AML-193 (cell line): Measurements from ENCODE around the gene MTHFD1L.
"Not testable (repeated sequence)": the region's sequence is repeated elsewhere in the genome, so short reads cannot be mapped to it uniquely, and the experiment has no call there.

Source experiments
- DNase-seq, 2 experiments: peaks; one replicate each; lab custom pipeline; 2025; lab: John Stamatoyannopoulos, UW

MTHFD1L gene

GRCh38 chr6:151041686-151042085 lies 176.2 kb downstream of the MTHFD1L start:
- DNase-seq: no peak

GRCh38 chr6:151042911-151043330 lies 177.4 kb downstream of the MTHFD1L start:
- not testable (repeated sequence) for DNase-seq

GRCh38 chr6:151043944-151044343 lies 178.4 kb downstream of the MTHFD1L start:
- no peak for DNase-seq

DNA sequence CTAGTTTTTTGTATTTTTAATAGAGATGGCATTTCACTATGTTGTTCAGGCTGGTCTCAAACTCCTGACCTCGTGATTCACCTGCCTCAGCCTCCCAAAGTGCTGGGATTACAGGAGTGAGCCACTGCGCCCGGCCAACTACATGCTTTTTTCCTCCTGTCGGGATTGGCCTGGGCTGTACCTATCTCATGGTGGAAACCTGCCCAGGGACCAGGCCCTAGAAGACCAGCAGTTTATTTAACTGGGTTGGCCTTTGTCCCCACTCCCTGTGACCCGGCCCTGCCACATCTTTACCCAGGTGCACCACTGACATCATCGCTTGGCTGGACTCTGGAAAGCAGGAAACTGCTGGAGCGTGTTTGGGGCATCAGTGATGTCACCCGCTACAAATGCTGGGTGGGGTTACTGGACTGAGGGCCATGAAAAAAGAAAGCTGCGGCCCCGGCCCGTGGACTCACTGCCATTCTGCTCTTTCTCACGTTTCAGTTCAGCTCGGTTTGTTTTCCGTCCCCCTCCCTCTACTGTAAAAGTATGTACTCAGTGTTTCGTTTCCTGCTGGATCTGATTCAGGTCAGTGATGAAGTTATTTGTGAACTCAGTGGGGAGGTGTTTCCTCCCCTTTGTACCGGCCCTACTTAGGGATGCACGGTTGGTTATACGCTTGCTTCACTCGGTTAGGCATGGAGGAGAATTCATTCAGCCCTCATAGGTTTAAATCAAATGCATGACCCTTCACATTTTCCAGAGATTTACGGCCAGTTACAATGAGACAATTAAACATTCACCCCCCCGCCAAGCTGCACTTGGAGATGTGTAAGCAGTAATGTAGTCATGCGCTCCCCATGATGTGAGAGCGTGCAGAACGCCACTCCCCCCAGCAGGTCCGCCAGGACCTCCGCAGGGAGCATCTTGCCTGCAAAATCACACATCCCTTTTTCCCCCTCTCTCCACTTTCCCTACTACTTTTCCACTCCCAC lies 179.3 kb downstream of the MTHFD1L start:
- DNase-seq: no peak

DNA sequence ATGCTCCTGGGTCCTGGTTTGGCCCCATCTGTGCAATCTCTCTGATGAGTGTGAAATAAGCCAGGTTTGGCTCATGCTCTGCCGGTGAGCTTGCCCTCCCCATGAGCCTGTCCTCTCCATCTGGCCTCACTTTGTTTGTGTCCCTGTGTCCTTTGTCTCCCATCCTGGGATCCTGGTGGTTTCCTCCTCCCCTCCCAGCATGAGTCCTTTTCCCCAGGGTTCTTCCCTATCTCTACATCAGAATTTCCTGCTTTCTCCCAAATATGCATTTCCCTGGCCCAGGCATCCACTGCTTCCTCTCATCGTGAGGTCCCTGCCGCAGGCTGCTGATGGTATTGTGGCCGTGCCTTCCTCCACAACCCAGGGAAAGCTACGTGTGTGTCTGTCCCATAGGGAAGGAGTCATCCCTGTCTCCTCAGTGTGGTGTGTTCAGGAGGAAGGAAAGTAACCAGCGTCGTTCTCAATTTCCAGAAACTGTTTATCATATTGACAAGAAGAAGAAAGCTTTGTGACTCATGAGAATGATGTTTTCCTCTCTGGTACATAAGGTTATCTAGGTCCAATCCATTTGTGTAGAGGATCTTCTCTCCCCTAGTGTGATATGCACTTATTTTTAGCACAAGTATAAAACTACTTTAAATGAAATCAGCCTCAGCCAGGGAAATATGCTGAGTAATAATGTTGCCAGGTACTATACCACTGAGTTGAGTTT lies 180.2 kb downstream of the MTHFD1L start:
- DNase-seq: not testable (repeated sequence)

- no peak for DNase-seq
These were observed 185.7 kb downstream of the MTHFD1L start for GRCh38 chr6:151051164-151051563.

GRCh38 chr6:151052021-151052646 lies 186.6 kb downstream of the MTHFD1L start:
- no peak for DNase-seq

DNA sequence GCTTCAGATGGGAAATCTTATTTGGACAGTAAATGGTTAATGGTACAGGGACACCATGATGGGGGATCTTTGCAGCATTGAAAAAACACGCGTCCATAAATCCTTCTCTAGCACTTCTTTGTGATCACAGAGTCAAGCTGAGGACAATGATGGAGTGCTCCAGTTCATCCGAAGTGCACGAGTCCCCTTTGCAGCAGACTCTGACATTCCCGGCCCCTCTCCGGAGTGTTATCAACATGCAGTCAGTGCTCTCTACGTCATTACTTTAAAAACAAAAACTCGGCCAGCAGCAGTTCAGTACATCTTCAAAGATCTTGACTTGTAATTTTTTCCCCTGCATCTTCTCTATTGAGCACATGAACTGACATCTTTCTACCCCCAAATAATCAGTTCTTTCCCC lies 188.8 kb downstream of the MTHFD1L start:
- DNase-seq: no peak

- DNase-seq: no peak
These were observed 190.9 kb downstream of the MTHFD1L start for GRCh38 chr6:151056230-151056907.

GRCh38 chr6:151057061-151057460 lies 191.6 kb downstream of the MTHFD1L start:
- no peak for DNase-seq

GRCh38 chr6:151058021-151058733 lies 192.7 kb downstream of the MTHFD1L start:
- DNase-seq: no peak

- DNase-seq: peak in 1 of 2 experiments; percentile 5
These were observed 194.2 kb downstream of the MTHFD1L start for GRCh38 chr6:151059612-151060095.

DNA sequence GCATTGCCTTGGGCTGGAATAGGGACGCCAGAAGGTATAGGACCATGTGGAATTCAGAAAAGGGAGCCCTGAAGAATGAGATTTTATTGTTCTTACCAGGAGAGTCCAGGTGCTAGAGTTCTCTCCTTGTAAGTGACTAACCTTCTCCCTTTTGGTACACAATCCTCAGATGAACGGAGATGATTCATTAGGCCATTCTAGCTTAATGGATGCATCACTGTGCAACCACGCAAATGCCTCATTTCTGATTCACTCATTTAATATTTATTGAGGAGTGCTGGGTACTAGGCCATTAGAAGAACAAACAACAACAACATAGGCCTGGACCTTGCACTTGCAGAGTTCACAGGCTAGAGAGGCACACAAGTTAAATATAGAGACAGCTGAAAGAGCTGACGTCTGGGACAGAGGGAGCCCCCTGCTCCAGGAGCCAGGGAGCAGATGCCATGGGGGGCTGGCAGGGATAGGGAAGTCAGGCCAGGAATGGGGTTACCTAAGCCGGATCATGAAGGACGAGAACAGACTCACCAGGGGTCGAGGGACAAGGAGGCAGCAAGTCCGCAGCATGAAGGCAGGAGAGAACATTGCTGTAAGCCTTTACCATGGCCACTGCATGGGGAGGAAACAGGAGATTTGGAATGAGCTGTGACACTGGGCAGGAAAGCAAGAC lies 194.7 kb downstream of the MTHFD1L start:
- DNase-seq: no peak

GRCh38 chr6:151060766-151061531 lies 195.4 kb downstream of the MTHFD1L start:
- no peak for DNase-seq

DNA sequence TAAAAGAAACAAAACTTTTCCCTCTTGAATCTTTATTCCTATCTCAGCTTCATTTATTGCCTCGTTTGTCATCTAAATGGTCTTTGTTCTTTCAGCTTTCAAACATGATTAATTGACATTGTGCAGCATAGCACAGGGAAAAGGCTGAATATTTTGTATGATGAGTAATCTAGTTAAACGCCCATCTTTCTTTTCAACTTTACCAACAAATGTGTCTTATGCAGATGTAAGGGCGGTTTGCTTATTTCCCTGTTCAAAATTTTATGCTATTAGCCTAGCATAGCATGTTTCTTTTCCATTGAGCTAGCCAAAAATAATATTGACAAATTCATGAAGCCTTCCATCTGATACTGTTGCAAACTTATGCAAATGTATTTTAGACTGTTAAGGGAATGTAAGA lies 197.8 kb downstream of the MTHFD1L start:
- DNase-seq: no peak

DNA sequence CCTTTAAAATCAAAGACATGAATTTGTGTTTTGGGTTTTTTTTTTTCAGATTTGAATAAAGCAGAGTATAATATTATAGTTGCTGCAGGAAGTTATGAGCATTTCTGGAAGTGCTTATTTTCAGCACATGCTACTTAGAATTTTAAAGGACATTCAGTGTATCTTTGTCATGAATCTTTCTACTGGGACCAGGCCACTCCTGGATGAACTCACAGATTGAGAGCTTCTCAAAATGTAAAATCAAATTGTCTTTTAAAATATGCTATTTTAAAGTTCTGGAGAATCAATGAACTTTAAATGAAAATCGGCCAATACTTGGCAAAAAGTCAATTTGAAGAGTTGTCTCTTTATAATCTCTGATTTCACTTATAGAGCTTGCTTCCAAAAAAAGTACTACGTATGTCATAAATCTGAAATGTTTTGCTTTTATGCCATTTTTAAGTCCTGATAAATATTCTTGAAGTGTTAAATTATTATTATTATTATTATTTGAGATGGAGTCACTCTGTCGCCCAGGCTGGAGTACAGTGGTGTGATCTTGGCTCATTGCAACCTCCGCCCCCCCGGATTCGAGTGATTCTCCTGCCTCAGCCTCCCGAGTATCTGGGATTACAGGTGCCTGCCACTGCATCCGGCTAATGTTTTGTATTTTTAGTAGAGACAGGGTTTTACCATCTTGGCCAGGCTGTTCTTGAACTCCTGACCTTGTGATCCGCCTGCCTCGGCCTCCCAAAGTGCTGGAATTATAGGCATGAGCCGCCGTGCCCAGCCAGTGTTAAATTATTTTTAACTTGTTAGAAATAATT lies 198.5 kb downstream of the MTHFD1L start:
- no peak for DNase-seq

- DNase-seq: no peak
These were observed 199.7 kb downstream of the MTHFD1L start for GRCh38 chr6:151065027-151065815.
